ENCODE data around the gene LLGL1.

GRCh38 chr17:18257268-18257981, 32.0 kb downstream of the LLGL1 start:
- TF ChIP-seq POLR2AphosphoS5 (IDR thresholded peaks at IDR 0.05; ENCODE audit: low read depth, low read length): no peak
- TF ChIP-seq, protein P1, sequence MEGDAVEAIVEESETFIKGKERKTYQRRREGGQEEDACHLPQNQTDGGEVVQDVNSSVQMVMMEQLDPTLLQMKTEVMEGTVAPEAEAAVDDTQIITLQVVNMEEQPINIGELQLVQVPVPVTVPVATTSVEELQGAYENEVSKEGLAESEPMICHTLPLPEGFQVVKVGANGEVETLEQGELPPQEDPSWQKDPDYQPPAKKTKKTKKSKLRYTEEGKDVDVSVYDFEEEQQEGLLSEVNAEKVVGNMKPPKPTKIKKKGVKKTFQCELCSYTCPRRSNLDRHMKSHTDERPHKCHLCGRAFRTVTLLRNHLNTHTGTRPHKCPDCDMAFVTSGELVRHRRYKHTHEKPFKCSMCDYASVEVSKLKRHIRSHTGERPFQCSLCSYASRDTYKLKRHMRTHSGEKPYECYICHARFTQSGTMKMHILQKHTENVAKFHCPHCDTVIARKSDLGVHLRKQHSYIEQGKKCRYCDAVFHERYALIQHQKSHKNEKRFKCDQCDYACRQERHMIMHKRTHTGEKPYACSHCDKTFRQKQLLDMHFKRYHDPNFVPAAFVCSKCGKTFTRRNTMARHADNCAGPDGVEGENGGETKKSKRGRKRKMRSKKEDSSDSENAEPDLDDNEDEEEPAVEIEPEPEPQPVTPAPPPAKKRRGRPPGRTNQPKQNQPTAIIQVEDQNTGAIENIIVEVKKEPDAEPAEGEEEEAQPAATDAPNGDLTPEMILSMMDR (IDR thresholded peaks at IDR 0.05 in 2 of 3, conservative IDR thresholded peaks at IDR 0.05 in 1 of 3; ENCODE audit: borderline replicate concordance in 1 of 3, insufficient read depth in 1 of 3, low read depth in 2 of 3, low read length in 2 of 3): no peak
- TF ChIP-seq, protein P2, sequence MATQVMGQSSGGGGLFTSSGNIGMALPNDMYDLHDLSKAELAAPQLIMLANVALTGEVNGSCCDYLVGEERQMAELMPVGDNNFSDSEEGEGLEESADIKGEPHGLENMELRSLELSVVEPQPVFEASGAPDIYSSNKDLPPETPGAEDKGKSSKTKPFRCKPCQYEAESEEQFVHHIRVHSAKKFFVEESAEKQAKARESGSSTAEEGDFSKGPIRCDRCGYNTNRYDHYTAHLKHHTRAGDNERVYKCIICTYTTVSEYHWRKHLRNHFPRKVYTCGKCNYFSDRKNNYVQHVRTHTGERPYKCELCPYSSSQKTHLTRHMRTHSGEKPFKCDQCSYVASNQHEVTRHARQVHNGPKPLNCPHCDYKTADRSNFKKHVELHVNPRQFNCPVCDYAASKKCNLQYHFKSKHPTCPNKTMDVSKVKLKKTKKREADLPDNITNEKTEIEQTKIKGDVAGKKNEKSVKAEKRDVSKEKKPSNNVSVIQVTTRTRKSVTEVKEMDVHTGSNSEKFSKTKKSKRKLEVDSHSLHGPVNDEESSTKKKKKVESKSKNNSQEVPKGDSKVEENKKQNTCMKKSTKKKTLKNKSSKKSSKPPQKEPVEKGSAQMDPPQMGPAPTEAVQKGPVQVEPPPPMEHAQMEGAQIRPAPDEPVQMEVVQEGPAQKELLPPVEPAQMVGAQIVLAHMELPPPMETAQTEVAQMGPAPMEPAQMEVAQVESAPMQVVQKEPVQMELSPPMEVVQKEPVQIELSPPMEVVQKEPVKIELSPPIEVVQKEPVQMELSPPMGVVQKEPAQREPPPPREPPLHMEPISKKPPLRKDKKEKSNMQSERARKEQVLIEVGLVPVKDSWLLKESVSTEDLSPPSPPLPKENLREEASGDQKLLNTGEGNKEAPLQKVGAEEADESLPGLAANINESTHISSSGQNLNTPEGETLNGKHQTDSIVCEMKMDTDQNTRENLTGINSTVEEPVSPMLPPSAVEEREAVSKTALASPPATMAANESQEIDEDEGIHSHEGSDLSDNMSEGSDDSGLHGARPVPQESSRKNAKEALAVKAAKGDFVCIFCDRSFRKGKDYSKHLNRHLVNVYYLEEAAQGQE (IDR thresholded peaks at IDR 0.05; ENCODE audit: low read depth): no peak
- TF ChIP-seq EZH2phosphoT487 (IDR thresholded peaks at IDR 0.05; ENCODE audit: borderline replicate concordance): no peak
- no peak for TF ChIP-seq CEBPB (IDR thresholded peaks at IDR 0.05; ENCODE audit: low read depth)
- TF ChIP-seq POLR2A (IDR thresholded peaks at IDR 0.05; ENCODE audit: borderline replicate concordance, extremely low read depth, insufficient read depth, insufficient read length): no peak
- no peak for TF ChIP-seq YY1 (IDR thresholded peaks at IDR 0.05; ENCODE audit: extremely low read depth, insufficient replicate concordance, low read depth, low read length)
- no peak for TF ChIP-seq EZH2 (IDR thresholded peaks at IDR 0.05)
- TF ChIP-seq, protein P3, sequence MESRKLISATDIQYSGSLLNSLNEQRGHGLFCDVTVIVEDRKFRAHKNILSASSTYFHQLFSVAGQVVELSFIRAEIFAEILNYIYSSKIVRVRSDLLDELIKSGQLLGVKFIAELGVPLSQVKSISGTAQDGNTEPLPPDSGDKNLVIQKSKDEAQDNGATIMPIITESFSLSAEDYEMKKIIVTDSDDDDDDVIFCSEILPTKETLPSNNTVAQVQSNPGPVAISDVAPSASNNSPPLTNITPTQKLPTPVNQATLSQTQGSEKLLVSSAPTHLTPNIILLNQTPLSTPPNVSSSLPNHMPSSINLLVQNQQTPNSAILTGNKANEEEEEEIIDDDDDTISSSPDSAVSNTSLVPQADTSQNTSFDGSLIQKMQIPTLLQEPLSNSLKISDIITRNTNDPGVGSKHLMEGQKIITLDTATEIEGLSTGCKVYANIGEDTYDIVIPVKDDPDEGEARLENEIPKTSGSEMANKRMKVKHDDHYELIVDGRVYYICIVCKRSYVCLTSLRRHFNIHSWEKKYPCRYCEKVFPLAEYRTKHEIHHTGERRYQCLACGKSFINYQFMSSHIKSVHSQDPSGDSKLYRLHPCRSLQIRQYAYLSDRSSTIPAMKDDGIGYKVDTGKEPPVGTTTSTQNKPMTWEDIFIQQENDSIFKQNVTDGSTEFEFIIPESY (IDR thresholded peaks at IDR 0.05; ENCODE audit: extremely low read depth, insufficient replicate concordance, low read length): no peak
- no peak for TF ChIP-seq SIN3A (IDR thresholded peaks at IDR 0.05; ENCODE audit: low read depth)
- no peak for TF ChIP-seq ZNF274 (IDR thresholded peaks at IDR 0.05; ENCODE audit: low read depth, low read length)
- no peak for TF ChIP-seq RAD21 (IDR thresholded peaks at IDR 0.05; ENCODE audit: low read depth)
